SW480 (cell line): Measurements from ENCODE around the gene BSG.
"Not testable (repeated sequence)": the region's sequence is repeated elsewhere in the genome, so short reads cannot be mapped to it uniquely, and the experiment has no call there.

Experiments
- DNase-seq: peaks from one replicate; pipeline ENCODE4 v3.0.0-alpha.2; 2016; ENCODE audit warnings: low spot score

Gene BSG

DNA sequence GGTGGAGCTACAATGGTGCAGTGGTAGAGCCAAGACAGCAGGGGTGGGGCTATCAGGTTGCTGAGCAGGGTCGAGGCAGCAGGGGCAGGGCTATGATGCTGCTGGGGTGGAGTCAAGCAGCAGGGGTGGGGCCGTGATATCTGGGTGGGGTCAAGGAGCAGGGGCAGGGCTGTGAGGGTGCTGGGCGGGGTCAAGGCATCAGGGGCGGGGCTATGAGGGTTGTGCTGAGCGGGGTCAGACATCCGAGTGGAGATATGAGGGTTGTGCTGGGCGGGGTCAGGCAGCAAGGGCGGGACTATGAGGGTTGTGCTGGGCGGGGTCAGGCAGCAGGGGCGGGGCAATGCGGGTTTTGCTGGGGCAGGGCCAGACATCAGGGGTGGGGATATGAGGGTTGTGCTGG, 32.0 kb downstream of the BSG start:
- DNase-seq = no peak

DNA sequence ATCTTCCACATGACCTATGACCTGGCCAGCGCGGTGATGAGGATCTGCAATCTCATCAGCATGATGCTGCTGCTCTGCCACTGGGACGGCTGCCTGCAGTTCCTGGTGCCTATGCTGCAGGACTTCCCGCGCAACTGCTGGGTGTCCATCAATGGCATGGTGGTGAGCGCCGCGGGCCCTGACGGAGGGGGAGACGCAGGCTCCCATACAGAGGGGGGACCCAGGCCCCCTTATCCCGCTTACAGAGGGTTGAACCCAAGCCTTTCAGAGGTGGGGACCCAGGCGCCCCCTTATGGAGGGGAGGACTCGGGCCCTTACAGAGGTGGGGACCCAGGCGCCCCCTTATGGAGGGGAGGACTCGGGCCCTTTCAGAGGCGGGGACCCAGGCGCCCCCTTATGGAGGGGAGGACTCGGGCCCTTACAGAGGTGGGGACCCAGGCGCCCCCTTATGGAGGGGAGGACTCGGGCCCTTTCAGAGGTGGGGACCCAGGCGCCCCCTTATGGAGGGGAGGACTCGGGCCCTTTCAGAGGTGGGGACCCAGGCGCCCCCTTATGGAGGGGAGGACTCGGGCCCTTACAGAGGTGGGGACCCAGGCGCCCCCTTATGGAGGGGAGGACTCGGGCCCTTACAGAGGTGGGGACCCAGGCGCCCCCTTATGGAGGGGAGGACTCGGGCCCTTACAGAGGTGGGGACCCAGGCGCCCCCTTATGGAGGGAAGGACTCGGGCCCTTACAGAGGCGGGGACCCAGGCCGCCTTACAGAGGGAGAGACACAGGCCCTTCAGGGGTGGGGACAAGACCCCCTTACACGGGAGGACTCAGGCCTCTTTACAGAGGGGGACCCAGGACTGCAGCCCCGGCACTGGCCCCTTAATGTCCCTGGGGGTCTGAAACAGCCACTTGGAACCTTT, 32.9 kb downstream of the BSG start:
- not testable (repeated sequence) for DNase-seq

DNA sequence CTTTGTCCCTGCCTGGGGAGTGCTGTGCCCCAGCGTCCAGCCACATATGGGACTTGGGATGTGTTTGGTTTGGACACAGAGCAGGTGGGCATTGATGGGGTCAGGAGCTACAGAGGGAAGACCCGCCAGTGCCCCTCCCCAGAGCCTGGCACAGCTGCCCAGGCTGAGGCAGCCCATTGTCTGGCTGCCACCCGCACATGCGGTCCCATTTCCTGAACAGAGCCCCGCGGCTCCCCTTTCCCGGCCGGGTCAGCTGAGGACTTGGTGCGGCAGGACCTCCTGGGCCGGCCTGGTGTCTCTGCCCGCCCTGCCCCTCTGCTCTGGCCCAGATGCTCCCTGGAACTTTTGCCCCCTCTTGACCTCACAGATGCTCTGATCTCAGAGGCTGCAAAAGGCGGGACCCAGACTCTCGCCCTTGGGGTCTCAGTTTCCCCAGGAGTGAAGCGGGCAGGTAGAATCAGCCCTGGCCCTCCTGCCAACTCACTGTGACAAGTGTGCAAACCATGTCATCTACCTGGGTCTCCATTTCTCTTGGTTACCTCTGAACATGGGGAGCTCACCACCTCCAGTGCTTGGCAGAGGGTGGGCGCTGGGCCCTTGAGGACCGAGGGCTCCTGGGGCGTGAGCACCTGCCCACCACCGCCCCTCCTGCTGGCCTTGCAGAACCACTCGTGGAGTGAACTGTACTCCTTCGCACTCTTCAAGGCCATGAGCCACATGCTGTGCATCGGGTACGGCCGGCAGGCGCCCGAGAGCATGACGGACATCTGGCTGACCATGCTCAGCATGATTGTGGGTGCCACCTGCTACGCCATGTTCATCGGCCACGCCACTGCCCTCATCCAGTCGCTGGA, 35.1 kb downstream of the BSG start:
- DNase-seq = no peak

DNA sequence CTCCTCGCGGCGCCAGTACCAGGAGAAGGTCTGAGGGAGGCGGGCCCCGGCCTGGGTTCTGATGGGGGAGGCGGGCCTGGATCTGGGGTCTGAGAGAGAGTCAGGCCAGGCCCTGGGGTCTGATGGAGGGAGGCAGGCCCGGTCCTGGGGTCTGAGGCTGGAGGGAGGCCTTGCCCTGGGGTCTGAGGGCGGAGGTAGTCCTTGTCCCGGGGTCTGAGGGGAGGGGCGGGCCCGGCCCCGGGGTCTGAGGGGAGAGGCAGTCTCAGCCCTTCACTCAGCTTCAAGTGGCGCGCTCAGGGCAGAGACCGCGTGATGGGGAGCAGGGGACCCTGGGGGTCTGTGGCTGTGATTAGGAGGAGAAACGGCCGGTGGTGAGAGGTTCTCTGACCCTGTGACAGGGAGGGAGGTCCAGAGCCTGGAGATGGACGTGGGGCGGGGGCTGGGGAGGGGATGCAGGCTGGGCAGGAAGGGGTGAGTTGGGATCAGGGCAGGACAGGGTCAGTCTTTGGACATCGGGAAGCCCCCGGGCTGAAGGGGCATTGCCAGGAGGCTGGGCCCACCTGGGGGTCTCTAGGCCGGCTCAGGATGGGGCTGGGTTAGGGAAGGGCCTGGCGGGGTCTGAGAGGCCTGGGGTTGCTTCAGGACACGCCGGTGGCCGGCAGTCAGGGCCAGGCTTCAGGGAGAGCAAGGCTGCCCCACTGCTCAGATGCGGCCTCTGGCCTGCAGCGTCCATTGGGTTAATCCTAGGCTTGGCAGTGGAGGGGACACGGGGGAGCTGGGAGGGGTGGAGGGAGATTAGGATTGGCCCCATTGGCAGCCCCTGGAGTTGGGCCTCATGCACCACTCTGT, 36.0 kb downstream of the BSG start:
- DNase-seq = no peak

DNA sequence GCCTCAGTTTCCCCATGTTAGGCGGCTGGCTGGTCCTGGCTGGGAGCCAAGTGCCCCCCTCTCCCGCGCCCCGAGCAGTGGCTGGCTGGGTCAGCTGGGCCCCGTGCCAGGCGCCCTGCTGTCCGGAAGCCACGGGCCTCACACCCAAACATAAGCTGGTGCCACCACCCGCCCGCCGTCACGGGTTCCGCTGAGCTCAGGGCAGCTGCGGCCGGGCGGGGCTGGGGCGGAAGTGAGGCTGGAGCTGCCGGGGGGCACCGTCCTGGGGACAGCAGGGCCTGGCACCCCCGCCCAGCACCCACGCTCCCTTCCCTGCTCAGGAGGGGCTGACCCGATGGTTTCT, 36.6 kb downstream of the BSG start:
- DNase-seq = peak; percentile 37

DNA sequence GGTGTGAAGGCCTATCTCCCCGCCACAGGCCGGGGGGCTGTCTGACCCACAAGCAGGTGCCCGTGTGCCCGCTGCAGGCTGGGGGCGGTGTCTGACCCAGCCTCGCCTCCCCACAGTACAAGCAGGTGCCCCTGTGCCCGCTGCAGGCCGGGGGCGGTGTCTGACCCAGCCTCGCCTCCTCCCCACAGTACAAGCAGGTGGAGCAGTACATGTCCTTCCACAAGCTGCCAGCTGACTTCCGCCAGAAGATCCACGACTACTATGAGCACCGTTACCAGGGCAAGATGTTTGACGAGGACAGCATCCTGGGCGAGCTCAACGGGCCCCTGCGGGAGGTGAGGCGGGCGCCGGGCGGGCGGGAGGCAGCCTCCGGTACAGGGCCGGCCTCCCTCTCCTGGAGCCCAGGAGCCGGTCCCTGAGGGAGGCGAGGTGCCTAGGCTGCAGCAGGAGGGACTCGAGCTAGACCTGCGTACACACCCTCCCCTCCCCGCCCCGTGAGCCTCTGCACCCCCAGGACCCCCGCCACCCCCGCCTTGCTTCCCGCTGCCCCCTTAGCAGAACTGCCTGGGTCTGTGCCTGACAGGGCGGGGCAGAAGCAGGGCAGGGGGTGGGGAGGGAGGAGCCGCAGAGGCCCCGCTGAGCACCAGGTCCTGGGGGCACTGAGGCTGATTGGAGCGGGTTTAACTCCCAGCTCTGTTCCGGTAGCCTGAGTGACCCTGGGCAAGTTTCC, 37.8 kb downstream of the BSG start:
- peak; percentile 76 for DNase-seq

DNA sequence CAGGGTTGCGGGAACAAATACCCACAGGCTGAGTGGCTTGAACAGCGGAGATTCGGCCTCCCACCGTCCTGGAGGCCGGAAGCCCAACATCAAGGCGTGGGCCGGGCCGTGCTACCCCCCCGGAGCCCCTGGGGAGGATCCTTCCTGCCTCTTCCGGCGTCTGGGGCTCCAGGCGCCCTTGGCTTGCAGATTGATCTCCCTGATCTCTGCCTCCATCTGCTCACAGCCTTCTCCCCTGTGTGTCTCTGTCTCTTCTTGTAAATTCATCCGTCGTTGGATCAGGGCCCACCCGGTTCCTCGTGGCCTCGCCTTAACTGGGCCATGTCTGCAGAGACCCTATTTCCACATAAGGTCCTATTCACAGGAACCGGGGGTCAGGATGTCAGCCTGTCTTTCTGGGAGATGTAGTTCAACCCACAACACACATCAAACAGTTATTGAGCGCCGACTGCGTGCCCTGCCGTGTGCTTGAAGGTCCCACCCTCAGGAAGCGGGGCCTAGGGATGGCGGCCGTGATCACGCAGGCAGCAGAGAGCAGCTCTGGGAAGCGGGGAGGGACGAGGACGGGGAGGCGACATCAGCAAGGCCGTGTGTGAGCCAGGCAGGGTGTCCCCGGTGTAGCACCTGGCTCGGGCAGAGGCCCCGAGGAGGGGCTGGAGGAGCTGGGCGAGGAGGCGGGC, 38.5 kb downstream of the BSG start:
- DNase-seq = peak; percentile 77

DNA sequence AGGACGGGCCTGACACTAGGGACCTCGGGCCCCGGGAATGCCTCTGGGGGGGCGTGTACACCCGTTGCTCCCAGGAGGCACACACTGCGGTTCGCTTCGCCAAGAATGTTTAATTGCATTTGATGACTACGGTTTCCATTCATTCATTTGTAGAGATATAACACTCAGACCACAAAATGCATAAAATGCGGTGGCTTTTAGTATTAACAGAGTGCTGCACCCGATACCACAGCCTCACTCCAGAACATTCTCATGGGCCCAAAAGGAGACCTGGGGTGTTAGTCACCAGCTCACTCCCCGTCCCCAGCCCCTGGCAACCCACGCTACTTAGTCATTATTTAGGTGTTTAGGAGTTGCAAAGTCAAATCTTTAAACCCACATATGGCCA, 39.1 kb downstream of the BSG start:
- DNase-seq = peak; percentile 94

DNA sequence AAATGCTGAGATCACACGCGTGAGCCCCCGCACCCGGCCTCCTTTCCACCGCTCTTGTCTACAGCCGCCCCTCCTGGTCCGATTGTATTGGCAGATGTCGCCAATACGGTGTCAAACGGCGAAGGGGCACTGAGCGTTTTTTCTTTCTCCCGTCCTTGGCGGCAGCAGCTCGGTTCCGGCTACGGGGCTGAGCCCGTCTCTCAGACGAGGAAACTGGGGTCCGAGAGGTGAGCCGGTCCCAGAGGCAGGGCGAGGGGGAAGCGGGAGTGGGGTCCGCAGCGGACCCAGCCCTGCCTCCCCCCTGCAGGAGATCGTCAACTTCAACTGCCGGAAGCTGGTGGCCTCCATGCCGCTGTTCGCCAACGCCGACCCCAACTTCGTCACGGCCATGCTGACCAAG, 40.5 kb downstream of the BSG start:
- DNase-seq = no peak

DNA sequence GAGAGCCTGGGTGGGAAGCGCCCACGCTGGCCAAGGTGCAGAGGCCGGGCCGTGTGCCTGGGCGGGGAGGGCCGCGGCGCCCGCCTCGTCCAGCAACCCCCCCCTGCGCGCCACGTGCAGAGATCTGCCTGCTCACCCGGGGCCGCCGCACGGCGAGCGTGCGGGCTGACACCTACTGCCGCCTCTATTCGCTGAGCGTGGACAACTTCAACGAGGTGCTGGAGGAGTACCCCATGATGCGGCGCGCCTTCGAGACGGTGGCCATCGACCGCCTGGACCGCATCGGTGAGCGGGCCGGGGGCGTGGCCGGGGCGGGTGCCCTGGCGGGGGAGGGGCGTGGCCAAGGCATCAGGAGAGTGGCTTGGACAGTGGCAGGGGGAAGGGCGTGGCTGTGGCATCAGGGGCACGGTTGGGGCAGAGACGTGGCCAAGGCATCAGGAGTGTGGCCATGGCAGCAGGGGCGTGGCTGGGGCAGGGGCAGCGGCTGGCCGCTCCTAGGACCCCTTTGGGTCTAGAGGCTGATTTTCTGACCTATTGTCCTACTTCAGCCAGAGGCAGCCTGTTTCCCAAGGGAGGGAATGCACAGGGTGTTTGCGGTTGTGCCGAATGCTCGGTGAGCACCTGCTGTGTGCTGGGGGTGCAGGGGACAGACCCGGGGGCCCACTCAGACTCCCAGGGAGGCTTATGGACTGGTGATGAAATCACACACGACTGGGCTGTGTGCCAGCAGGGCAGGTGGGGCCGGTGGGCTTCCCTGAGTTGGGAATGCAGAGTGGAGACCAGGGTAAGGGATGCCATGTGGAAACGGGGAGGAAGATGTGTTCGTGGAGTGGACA, 41.6 kb downstream of the BSG start:
- DNase-seq = no peak

DNA sequence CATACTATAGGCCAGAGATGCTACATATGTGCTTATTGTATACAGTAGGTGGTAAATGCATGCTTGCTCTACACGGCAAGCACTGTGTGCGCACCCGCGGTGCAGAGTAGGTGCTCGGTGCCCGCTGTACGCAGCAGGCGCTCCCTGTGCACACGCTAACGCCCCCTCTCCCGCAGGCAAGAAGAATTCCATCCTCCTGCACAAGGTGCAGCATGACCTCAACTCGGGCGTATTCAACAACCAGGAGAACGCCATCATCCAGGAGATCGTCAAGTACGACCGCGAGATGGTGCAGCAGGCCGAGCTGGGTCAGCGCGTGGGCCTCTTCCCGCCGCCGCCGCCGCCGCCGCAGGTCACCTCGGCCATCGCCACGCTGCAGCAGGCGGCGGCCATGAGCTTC, 43.2 kb downstream of the BSG start:
- DNase-seq = no peak

DNA sequence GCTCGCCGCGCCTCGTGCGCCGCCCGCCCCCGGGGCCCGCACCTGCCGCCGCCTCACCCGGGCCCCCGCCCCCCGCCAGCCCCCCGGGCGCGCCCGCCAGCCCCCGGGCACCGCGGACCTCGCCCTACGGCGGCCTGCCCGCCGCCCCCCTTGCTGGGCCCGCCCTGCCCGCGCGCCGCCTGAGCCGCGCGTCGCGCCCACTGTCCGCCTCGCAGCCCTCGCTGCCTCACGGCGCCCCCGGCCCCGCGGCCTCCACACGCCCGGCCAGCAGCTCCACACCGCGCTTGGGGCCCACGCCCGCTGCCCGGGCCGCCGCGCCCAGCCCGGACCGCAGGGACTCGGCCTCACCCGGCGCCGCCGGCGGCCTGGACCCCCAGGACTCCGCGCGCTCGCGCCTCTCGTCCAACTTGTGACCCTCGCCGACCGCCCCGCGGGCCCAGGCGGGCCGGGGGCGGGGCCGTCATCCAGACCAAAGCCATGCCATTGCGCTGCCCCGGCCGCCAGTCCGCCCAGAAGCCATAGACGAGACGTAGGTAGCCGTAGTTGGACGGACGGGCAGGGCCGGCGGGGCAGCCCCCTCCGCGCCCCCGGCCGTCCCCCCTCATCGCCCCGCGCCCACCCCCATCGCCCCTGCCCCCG, 43.8 kb downstream of the BSG start:
- DNase-seq = no peak

DNA sequence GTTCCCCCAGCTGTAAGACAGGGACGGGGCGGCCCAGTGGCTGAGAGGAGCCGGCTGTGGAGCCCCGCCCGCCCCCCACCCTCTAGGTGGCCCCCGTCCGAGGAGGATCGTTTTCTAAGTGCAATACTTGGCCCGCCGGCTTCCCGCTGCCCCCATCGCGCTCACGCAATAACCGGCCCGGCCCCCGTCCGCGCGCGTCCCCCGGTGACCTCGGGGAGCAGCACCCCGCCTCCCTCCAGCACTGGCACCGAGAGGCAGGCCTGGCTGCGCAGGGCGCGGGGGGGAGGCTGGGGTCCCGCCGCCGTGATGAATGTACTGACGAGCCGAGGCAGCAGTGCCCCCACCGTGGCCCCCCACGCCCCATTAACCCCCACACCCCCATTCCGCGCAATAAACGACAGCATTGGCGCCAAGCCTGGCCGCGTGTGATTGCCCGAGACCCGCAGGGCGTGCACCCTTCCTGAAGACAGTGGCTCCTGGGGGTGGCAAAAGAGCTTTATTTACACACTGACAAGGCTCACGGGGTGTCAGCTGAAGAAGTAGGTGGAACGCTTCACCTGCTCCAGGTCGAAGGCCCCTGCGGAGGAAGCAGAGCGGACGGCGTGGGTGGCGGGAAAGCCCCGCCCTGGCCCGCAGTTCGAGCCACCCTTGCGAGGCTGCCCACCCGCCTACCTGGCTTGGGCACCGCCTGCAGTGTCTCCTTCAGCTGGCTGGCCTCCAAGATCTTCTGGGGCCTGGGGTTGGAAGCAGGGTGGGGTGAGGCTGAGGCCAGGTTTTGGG, 44.5 kb downstream of the BSG start:
- no peak for DNase-seq

DNA sequence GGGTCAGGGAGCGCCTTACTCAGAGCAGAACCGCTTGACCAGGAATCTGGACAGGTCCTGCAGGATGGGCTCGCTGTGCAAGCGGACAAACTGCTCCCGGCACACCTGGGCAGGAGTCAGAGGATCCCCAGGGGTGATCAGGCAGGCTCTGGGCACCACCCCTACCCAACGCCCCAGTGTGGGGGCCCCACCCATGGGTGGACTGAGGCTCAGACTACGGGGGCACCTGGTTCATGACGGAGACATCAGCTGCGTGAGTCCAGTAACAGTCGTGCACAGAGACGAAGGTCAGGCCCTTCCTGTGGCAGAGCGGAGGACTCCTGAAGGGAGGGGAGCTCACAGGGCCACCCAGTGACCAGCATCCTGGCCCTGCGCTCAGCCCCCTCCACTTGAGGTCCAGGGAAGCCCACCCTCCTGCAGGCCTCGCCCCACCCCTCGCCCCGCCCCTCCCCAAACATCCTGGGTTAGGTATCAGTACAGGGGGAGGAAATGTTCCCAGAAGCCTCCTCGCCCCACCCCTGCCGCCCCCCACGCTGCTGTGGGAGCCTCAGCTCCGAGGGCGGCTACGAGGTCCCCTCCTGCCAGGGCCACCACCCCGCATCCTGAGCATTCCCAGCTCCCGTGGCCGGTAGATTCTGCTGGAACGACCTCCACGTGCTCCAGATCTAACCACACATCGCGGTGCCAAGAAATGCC, 45.3 kb downstream of the BSG start:
- no peak for DNase-seq

DNA sequence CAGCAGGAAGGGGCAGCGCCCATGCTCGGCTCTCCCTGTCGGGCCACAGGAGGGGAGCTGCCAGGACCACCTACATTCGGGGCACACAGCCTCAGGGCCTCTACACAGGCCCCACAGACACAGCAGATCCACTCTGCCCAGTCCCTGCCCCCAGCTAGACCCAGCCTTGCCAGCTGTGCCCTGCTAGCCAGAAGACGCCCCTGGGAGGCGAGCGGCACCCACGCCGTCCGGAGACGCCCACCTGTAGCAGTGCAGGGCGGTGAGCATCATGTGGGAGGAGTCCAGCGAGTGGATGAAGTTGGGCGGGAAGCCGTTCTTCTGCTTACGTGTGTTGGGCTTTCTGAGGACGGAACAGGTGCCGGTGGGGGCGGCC, 45.8 kb downstream of the BSG start:
- DNase-seq = no peak

DNA sequence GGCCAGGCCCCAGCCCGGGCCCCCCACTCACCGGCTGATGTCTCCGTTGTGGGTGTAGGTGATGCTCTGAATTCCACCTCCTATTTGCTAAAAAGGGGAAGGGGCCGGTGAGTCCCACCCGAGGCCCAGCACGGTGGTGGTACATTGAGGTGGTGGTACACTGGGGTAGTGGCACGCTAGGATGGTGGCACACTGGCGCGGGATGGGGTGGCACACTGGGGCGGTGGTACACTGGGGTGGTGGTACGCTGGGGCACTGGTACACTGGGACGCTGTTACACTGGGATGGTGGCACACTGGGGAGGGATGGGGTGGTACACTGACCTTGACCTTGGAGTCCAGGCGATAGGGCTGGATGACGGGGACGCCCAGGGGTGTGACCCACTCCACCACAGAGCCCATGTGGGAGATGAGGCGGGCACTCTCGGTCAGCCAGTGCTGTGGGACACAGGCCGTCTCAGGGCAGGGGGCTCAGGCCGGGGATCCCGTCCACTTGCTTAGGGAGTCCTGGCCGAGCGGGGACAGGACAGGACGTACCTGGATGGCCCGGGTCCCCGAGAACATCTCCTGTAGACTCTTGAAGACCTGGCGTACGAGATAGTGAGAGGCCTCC, 46.4 kb downstream of the BSG start:
- no peak for DNase-seq

DNA sequence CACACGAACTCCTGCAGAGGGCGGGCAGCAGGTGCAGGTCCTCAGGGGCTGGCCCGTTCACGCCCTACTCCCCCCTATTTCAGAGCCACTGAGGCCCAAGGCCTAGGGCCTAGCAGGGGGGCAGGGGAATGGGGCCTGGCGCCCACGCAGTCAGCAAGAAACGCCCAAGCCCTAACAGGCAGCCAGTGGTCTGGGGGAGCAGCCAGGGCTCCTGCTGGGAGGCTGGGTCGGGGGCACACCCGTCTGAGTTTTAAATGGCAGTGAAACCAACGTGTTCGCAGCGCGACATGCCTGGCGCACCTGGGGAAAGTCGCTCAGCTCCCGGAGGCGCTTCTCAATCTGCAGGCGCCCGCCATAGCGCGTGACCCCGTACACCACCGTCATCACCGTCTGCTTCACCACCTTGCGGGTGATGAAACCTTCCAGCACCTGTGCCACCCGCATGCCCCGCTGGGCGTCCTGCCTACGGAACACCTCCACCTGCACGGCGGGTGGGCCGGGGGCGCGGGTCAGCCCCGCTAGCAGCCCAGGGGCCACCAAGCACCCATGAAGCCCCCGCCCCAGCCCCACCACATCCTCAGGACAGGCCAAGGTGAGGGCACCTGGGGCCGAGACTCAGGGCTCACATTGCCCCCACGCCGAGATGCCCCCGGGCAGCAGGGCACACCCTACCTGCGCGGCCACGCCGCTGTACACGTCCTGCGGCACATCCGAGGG, 47.0 kb downstream of the BSG start:
- no peak for DNase-seq
